Calu3 (cell line): ENCODE results near the gene ANKRD50. TPM values are rescaled to one million over a fixed set of nuclear protein-coding genes. Genes with fewer than 3 reads are reported as not detected.

Experiments used
- BruUV-seq: library from RNA; stranded (reverse); fragments of 400-500 nt; replicated peaks from 2 replicates; lab custom pipeline; 2021; lab: Mats Ljungman, UMichigan
- CTCF ChIA-PET: fragments of 300-600 bp; sonication (Branson Sonifier 250); formaldehyde crosslinking; loops from one replicate; lab custom pipeline; 2022; ENCODE audit warnings: antibody characterized with exemption; lab: Charles Lee
- DNase-seq: peaks from one replicate; pipeline ENCODE4 v3.0.0; 2022
- H3K27ac Mint-ChIP-seq: one replicate; pipeline ENCODE4 v1.8.0; 2022; ENCODE audit warnings: mixed read lengths; ENCODE audit not compliant: unreplicated experiment
- H3K27me3 Mint-ChIP-seq: one replicate; pipeline ENCODE4 v1.8.0; 2022; ENCODE audit warnings: mixed read lengths; ENCODE audit not compliant: unreplicated experiment
- H3K36me3 Mint-ChIP-seq: one replicate; pipeline ENCODE4 v1.8.0; 2022; ENCODE audit warnings: mild to moderate bottlenecking, moderate library complexity, mixed read lengths; ENCODE audit not compliant: insufficient read depth, unreplicated experiment
- H3K4me1 Mint-ChIP-seq: one replicate; pipeline ENCODE4 v1.8.0; 2022; ENCODE audit warnings: mild to moderate bottlenecking, low read depth, mixed read lengths; ENCODE audit not compliant: unreplicated experiment
- H3K4me3 Mint-ChIP-seq: one replicate; pipeline ENCODE4 v1.8.0; 2022; ENCODE audit warnings: mild to moderate bottlenecking, low read depth, moderate library complexity, mixed read lengths; ENCODE audit not compliant: unreplicated experiment
- H3K9me3 Mint-ChIP-seq: one replicate; pipeline ENCODE4 v1.8.0; 2022; ENCODE audit warnings: low read depth, mixed read lengths; ENCODE audit not compliant: unreplicated experiment
- CTCF ChIP-seq: fragments of 200-600 bp; IDR thresholded peaks from one replicate; pipeline ENCODE4 v1.8.0; 2022; ENCODE audit warnings: antibody characterized with exemption; ENCODE audit not compliant: unreplicated experiment
- intact Hi-C: fragments of 100-400 bp; cut with micrococcal nuclease; formaldehyde crosslinking; loops from one replicate; pipeline ENCODE4 v1.10.0; 2022; ENCODE audit not compliant: unreplicated experiment
- total RNA-seq: library from RNA; stranded (reverse); gene quantifications from 2 replicates; pipeline ENCODE4 v1.2.3, GENCODE V29; 2022

Gene ANKRD50
- total RNA-seq, 1 experiment from 2014 or later = 24.3 TPM

GRCh38 chr4:124637321-124637720, 75.2 kb downstream of the ANKRD50 start:
- intact Hi-C loops = no loop called here
- H3K4me3 Mint-ChIP-seq = no peak overlapping the region
- H3K9me3 Mint-ChIP-seq = peaks cover 3% of the 10 kb centered on the region
- no peak for TF ChIP-seq CTCF
- DNase-seq = no peak
- peaks cover 5% of the 10 kb centered on the region for H3K36me3 Mint-ChIP-seq
- CTCF ChIA-PET = no interaction called here
- BruUV-seq = no TSS peak
- no peak overlapping the region for H3K27ac Mint-ChIP-seq
- no peaks in the 10 kb centered on the region for H3K27me3 Mint-ChIP-seq
- H3K4me1 Mint-ChIP-seq = peaks cover 19% of the 10 kb centered on the region

GRCh38 chr4:124636788-124637187, 75.7 kb downstream of the ANKRD50 start:
- no peak overlapping the region for H3K27ac Mint-ChIP-seq
- peaks cover 3% of the 10 kb centered on the region for H3K9me3 Mint-ChIP-seq
- DNase-seq = no peak
- no peak overlapping the region for H3K4me3 Mint-ChIP-seq
- no peaks in the 10 kb centered on the region for H3K27me3 Mint-ChIP-seq
- H3K4me1 Mint-ChIP-seq = peaks cover 25% of the 10 kb centered on the region
- no peak for TF ChIP-seq CTCF
- BruUV-seq = no TSS peak
- intact Hi-C loops = no loop called here
- peaks cover 5% of the 10 kb centered on the region for H3K36me3 Mint-ChIP-seq
- CTCF ChIA-PET = no interaction called here

GRCh38 chr4:124635331-124635730, 77.2 kb downstream of the ANKRD50 start:
- Mint-ChIP-seq H3K4me3 (no peak overlapping the region), H3K27me3 (no peaks in the 10 kb centered on the region), H3K36me3 (peaks cover 5% of the 10 kb centered on the region), H3K27ac (no peak overlapping the region), H3K9me3 (peaks cover 3% of the 10 kb centered on the region), H3K4me1 (peaks cover 28% of the 10 kb centered on the region)
- no peak for DNase-seq
- no TSS peak for BruUV-seq
- CTCF ChIA-PET = interaction anchor here (0.7 kb wide), 1 partner anchor 1442 kb away, joined by 4 read pairs; no protein-coding TSS in a partner anchor
- intact Hi-C loops = no loop called here
- no peak for TF ChIP-seq CTCF

DNA sequence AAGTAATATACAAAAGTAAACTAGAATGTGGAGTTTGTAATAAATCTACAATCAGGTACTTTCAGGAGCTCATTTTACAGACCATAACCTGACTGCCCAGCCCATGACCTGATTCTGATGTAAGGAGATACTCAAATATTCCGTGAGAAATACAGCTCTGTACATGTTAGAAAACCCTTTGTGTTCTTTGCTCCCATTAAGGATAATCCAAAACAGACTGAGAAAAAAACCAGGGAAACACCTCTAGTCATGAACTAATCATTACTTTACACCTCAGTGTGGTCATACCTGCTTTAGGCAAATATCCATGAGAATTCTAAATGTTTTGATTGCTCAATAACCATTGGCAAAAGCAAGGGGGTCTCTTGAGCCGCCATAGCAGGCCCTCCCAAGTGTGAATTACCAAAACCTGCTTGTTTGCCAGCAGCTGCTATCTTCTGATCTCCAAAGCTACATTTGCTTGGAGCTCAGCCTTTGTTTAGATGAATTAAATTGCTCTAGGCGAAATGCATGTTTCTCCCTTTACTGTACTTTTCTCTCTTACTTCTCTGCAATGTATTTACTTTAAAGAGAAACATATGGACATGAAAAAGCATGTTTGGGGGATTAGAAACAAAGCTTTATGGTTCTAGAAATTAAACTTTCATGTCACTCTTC, 79.1 kb downstream of the ANKRD50 start:
- Mint-ChIP-seq H3K4me3 (no peak overlapping the region), H3K9me3 (peaks cover 3% of the 10 kb centered on the region), H3K27me3 (no peaks in the 10 kb centered on the region), H3K27ac (no peak overlapping the region), H3K4me1 (peaks cover 19% of the 10 kb centered on the region), H3K36me3 (no peaks in the 10 kb centered on the region)
- CTCF ChIA-PET = interaction anchor here (0.6 kb wide), 1 partner anchor 33 kb away, joined by 3 read pairs; no protein-coding TSS in a partner anchor
- intact Hi-C loops = loop anchor here (5.0 kb wide), 1 partner anchor 314 kb away; no protein-coding TSS in a partner anchor
- no TSS peak for BruUV-seq
- no peak for TF ChIP-seq CTCF
- DNase-seq = no peak
